HG02970 (cell line): Measurements from ENCODE around the gene TPM4.

Experiments
- ATAC-seq: cut with Tn5 transposase; IDR thresholded peaks from one replicate; pipeline ENCODE4 v1.9.1; 2021; ENCODE audit warnings: mild to moderate bottlenecking, moderate library complexity, moderate number of reproducible peaks; ENCODE audit not compliant: unreplicated experiment, low FRiP score

The TPM4 gene

DNA sequence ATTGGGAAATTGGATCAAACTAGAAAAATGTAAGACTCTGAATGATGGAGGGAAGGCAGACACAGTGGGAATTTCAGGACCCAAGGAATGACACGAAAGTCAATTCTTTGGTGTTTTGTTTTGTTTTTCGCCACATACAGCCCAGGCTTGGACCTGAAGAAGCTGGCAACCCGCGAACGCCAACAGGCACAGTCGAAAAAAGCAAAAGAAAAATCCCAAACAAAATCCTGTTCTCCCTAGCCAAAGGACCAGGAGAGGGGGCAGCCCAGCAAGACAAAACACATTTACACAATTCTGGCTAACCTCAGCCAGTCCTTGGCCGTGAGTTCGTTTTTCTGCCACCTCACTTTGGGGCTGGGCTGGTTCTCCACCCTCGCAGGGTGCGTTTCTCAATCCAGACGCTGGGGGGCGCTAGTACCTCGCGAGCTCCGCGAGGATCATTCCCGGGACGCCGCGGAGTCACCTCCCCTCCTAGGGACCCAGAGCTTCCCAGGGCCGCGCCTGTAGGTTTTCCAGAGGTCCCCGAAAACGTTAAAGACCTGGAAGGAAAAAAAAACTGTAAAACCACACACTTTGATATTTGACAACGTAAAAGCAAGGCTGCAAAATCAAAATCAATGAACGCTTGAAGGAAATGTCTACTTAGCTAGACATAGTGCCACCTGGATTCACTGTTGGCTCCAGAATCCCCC is 34.9 kb upstream of the TPM4 start:
- no peak for ATAC-seq

GRCh38 chr19:16041991-16042386 is 34.3 kb upstream of the TPM4 start:
- ATAC-seq = no peak

DNA sequence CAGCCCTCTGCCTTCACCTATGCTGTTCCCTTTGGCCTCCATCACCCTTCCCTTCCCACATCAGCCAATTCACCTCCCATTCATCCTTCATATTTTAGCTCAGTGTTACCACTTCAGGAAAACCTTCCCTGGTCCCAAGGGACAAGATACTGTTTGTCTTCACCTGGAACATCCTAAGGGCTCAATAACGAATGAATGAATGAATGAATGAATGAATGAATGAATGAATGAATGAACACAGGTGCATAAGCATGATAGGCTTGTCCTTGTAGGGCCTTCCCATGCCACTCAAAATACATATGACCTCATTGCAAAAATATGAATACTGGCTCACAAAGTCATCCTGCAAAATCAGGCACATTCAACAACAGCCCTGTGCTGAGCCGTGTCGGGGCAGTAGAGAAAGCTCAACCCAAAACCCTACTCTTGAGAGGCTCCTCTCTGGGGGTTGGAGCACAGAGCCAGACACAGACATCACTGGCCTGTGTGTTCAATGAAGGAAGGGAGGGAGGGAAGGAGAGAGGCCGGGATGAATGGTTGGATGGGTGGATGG is 33.7 kb upstream of the TPM4 start:
- no peak for ATAC-seq

DNA sequence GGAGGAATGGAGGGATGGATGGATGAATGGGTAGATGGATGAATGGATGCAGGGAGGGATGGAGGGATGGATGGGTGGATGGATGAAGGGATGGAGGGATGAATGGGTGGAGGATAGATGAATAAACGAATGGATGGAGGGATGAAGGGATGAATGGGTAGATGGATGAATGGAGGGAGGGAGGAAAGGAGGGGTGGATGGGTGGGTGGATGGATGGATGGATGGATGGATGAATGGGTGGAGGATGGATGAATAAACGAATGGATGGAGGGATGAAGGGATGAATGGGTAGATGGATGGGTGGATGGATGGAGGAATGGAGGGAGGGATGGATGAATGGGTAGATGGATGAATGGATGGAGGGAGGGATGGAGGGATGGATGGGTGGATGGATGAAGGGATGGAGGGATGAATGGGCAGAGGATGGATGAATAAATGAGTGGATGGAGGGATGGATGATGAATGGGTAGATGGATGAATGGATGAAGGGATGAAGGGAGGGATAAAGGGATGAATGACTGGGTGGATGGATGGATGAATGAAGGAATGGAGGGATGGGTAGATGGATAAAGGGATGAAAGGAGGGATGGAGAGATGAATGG is 33.0 kb upstream of the TPM4 start:
- no peak for ATAC-seq

GRCh38 chr19:16044746-16045145 is 31.5 kb upstream of the TPM4 start:
- no peak for ATAC-seq

DNA sequence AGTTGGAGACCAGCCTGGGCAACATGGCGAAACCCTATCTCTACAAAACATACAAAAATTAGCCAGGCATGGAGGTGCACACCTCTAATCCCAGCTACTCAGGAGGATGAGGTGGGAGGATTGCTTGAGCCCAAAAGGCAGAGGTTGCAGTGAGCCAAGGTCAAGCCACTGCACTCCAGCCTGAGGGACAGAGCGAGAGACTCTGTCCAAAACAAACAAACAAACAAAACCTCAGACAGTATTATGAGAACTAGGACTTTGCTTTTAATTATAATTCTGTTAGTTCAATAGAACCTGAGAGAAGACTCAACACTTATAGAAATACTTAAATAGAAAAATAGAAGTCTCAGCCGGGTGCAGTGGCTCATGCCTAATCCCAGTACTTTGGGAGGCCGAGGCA is 31.1 kb upstream of the TPM4 start:
- no peak for ATAC-seq

- no peak for ATAC-seq
Observed at GRCh38 chr19:16045893-16046292, 30.4 kb upstream of the TPM4 start.

GRCh38 chr19:16048583-16048982 is 27.7 kb upstream of the TPM4 start:
- no peak for ATAC-seq

DNA sequence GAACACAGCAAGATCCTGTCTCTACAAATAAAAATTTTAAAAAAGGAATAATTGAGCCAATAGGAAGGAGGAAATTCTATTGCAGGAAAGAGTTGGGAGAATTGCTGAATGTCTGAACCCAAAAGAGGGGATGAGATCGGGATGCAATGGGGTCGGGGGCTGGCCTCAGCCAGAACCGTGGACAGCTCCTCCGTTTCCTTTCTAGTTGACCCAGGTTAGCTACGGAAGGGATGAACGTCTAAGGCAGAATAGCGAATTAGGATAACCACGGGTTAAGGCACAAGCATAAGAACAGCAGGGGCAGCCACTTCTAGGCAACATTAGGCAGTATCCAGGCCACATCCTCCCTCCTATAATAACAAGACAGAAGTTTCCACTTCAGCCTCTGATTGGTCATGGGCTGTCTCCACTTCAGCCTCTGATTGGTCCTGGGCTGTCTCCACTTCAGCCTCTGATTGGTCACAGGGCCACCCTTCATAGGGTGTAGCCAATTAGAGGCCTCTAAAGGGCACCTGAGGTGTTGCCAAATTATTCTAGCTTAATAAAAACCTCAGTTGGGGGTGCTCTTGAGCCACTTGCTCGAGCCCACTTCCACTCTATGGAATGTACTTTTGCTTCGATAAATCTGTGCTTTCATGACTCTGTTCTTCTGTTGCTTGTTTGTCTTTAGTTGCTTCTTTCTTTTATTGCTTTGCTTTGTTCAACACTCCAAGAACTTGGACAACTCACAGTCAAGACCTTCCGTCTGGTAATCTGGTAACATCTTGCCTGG is 24.9 kb upstream of the TPM4 start:
- ATAC-seq = no peak

GRCh38 chr19:16052353-16052752 is 23.9 kb upstream of the TPM4 start:
- ATAC-seq = no peak

DNA sequence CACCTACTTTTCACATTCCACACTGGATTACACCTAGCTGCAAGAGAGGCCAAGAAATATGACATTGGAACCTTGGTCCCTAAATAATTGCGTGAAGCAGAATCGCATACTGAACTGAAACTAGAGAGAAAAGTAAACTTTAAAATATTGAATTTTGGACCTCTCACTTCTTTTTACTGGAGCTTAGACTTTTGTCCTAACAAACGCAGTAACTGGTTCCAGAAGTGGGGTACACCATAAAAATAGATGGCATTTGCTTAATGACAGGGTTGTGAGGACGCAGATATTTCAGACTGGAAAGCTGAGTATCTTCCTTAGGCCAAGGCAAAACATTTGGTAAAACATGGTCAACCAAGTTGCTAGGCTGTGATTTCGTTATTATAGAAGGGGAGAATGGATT is 19.2 kb upstream of the TPM4 start:
- ATAC-seq = no peak

- no peak for ATAC-seq
Observed at GRCh38 chr19:16060294-16060693, 16.0 kb upstream of the TPM4 start.

DNA sequence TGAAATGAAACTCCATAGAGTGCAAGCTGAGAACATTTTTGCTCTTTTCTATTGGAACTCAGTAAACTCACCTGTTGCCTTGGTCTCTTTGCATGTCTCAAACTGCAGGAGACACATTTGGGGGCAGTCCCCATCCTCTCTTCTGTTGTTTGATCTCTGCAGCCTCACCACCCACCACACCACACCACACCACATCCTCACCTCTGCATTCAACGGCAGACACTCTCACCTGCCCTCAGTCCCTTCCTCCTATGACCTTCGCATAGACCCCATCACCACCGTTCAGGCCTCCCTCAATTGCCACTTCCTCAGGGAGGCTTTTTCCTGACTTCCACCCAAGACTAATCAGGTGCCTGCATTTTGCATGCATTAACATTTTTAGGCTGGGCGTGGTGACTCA is 14.4 kb upstream of the TPM4 start:
- no peak for ATAC-seq

DNA sequence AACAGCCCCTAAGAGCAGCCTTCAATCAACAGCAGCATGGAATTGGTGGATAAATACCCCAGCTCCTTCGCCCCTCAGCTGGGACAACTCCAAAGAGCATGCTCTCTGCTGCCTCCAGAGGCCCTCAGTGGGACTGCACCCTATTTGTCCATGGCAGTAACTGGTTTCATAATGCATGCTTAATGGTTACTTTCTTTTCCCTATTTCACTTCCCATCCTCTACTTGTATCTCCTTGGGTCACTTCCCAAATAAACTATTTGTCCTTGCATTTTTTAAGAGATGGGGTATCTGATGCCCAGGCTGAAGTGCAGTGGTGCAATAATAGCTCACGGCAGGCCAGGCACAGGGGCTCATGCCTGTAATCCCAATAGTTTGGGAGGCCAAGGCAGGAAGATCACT is 13.5 kb upstream of the TPM4 start:
- ATAC-seq = no peak

DNA sequence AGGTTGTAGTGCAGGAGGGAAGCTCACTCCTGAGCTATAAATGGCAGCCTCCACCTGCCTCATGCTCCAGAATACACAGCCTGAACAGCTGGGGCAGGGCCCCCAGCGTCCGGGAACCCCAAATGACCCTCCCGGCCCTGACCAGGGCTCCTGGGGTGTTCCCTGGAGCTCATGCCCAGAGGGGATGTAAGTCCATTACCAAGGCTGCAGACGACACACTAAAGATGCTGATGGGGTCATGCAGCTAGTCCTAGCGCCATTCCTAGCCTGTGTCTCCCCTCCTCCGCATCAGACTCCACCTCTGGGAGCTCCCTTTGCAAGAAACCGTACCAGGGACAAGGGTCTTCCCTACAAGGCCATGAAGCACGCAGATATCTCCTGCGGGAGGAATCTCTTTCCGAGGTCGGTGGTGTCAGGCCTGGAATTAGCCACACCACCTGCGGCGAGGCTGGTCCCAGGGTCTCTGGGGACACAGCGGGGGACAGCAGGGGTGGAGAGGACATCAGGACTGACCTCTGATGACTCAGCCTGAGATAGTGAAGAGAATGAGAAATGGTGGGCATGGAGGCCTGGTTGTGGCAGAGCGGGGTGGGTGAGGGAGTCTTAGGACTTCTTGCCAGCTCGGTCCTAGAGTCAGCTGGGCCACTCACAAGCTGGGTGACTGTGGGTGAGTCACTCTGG is 11.9 kb upstream of the TPM4 start:
- no peak for ATAC-seq

GRCh38 chr19:16066611-16067104 is 9.6 kb upstream of the TPM4 start:
- no peak for ATAC-seq

DNA sequence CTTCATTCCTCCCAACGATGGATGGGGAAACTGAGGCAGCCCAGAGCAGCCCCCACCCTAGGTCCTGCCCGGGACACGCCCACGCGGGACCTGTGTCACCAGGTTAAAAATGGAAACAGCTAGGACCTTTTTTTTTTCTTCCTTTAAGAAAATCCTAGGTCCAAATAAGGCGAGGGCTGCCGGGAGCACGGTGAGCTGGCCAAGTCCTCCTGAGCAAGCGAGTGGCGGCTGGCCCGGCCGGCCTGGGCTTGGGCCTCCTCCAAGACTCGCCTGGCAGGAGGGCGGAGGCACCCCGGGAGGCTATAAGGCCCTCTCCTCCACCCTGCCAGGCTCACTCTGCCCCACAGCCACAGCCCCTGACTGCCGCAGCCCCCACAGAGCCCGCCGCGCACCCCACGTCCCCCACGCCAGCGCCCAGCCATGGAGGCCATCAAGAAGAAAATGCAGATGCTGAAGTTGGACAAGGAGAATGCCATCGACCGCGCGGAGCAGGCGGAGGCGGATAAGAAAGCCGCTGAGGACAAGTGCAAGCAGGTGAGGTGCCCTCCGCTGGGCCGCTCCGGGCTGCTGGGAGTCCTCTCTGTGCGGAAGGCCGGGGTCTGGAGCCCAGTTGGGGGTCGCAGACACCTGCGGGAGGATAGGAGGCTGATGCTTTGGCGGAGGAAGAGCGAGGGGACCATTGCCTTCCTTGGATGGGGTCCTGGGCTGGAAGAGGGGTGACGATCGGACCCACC is 8.9 kb upstream of the TPM4 start:
- no peak for ATAC-seq

GRCh38 chr19:16068696-16069259 is 7.5 kb upstream of the TPM4 start:
- no peak for ATAC-seq

DNA sequence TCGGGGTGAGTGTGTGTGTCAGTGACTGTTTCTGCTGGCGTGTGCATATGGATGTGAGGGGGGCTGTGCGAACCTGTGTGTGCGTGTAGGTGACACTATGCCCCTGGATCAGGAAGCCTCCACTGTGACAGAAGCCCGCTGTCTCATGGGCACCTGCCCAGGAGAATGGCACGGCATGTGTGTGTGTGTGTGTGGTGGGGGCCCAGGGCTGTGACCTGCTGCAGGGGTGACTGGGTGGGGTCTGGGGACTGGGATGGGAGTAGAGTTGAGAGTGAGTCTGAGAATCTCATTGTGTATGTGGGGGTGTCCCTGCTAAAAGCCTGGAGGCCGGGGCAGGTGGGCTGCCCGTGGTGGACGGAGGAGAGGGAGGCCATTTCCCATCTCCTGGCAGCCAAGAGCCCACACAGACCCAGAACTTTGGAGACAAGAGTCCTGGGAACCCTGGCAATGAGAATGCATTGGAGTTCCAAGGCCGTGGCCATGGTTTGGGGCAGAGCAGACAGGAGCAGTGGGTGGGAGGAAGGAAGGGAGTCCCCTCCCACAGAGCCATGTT is 6.4 kb upstream of the TPM4 start:
- ATAC-seq = no peak
